Measurements from ENCODE around the gene WBP2. TPM values are rescaled to one million over a fixed set of nuclear protein-coding genes. Genes with fewer than 3 reads are reported as not detected.
"Not testable (repeated sequence)": the region's sequence is repeated elsewhere in the genome, so short reads cannot be mapped to it uniquely, and the experiment has no call there.

WBP2 gene
- total and polyA plus RNA-seq, 2 donors, result 16.2 to 142 TPM

DNA sequence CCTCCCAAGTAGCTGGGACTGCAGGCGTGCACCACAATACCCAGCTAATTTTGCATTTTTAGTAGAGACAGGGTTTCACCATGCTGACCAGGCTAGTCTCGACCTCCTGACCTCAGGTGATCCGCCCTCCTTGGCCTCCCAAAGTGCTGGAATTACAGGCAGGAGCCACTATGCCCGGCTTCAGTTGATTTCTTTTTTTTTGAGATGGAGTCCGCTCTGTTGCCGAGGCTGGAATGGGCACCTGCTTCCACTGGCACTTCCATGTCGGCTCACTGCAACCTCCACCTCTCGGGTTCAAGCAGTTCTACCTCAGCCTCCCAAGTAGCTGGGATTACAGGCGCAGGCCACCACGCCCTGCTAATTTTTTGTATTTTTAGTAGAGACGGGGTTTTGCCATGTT, 44.4 kb downstream of the WBP2 start:
- not testable (repeated sequence) for DNase-seq (ENCODE audit: extremely low spot score); H3K36me3 ChIP-seq (ENCODE audit: insufficient read depth); H3K27ac ChIP-seq (ENCODE audit: low read depth); H3K4me3 ChIP-seq (ENCODE audit: low read depth, low read length); H3K4me1 ChIP-seq (ENCODE audit: insufficient read depth)
- 95% methylated on average over 11 of the region's 11 CpGs for WGBS

- no peak for DNase-seq (ENCODE audit: extremely low spot score)
- no peaks in the 10 kb centered on the region for H3K4me1 ChIP-seq (ENCODE audit: insufficient read depth)
- no peak overlapping the region for H3K4me3 ChIP-seq (ENCODE audit: low read depth, low read length)
- no peak overlapping the region for H3K27ac ChIP-seq (ENCODE audit: low read depth)
- peaks cover 10% of the 10 kb centered on the region for H3K36me3 ChIP-seq (ENCODE audit: insufficient read depth)
- 96% methylated on average over 5 of the region's 5 CpGs for WGBS
Measured at GRCh38 chr17:75810216-75810615, 44.9 kb downstream of the WBP2 start.

GRCh38 chr17:75809631-75810111, 45.5 kb downstream of the WBP2 start:
- H3K4me3 ChIP-seq (ENCODE audit: low read depth, low read length), result no peak overlapping the region

GRCh38 chr17:75808905-75809621, 46.1 kb downstream of the WBP2 start:
- WGBS, result 69% methylated on average over 18 of the region's 18 CpGs
- no peak for DNase-seq (ENCODE audit: extremely low spot score)
- Histone ChIP-seq H3K4me3 (ENCODE audit: low read depth, low read length) (no peak overlapping the region), H3K27ac (ENCODE audit: low read depth) (peak overlapping the region; percentile 34), H3K4me1 (ENCODE audit: insufficient read depth) (no peaks in the 10 kb centered on the region), H3K36me3 (ENCODE audit: insufficient read depth) (peaks cover 6% of the 10 kb centered on the region)

More at GRCh38 chr17:75809631-75810111, 45.5 kb downstream of the WBP2 start:
- Histone ChIP-seq H3K36me3 (ENCODE audit: insufficient read depth) (peaks cover 6% of the 10 kb centered on the region), H3K4me1 (ENCODE audit: insufficient read depth) (no peaks in the 10 kb centered on the region), H3K27ac (ENCODE audit: low read depth) (no peak overlapping the region)
- no peak for DNase-seq (ENCODE audit: extremely low spot score)
- 91% methylated on average over 24 of the region's 24 CpGs for WGBS

DNA sequence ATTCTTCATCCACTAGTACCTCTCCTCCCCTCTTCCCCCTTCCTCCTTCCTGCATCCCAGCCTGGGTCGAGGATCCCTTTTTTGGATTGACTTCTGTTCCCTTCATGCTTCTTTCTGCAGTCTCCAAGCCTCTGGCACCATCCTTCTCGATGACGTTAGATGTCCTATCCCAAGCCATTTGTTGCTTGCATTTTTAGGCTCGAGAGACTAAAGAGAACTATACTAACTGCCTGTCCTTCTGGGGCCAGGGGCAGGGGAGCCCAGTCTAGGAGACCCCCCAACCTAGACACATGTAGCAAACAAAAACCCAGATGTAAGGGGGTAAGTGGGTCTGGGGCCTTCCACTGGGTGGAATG, 46.6 kb downstream of the WBP2 start:
- Histone ChIP-seq H3K36me3 (ENCODE audit: insufficient read depth) (peaks cover 6% of the 10 kb centered on the region), H3K4me3 (ENCODE audit: low read depth, low read length) (no peak overlapping the region), H3K27ac (ENCODE audit: low read depth) (peak overlapping the region; percentile 34), H3K4me1 (ENCODE audit: insufficient read depth) (no peaks in the 10 kb centered on the region)
- WGBS, result 69% methylated on average over 4 of the region's 4 CpGs
- DNase-seq (ENCODE audit: extremely low spot score), result no peak

GRCh38 chr17:75807861-75808260, 47.3 kb downstream of the WBP2 start:
- Histone ChIP-seq H3K4me1 (ENCODE audit: insufficient read depth) (no peaks in the 10 kb centered on the region), H3K4me3 (ENCODE audit: low read depth, low read length) (no peak overlapping the region), H3K36me3 (ENCODE audit: insufficient read depth) (peaks cover 6% of the 10 kb centered on the region), H3K27ac (ENCODE audit: low read depth) (no peak overlapping the region)
- WGBS, result 92% methylated on average over 3 of the region's 3 CpGs
- no peak for DNase-seq (ENCODE audit: extremely low spot score)

GRCh38 chr17:75806822-75807500, 48.2 kb downstream of the WBP2 start:
- Histone ChIP-seq H3K36me3 (ENCODE audit: insufficient read depth) (no peaks in the 10 kb centered on the region), H3K4me3 (ENCODE audit: low read depth, low read length) (no peak overlapping the region), H3K4me1 (ENCODE audit: insufficient read depth) (no peaks in the 10 kb centered on the region), H3K27ac (ENCODE audit: low read depth) (no peak overlapping the region)
- DNase-seq (ENCODE audit: extremely low spot score), result no peak
- 84% methylated on average over 4 of the region's 4 CpGs for WGBS

GRCh38 chr17:75803883-75804282, 51.3 kb downstream of the WBP2 start:
- no peak for DNase-seq (ENCODE audit: extremely low spot score)
- H3K4me1 ChIP-seq (ENCODE audit: insufficient read depth), result no peaks in the 10 kb centered on the region

DNA sequence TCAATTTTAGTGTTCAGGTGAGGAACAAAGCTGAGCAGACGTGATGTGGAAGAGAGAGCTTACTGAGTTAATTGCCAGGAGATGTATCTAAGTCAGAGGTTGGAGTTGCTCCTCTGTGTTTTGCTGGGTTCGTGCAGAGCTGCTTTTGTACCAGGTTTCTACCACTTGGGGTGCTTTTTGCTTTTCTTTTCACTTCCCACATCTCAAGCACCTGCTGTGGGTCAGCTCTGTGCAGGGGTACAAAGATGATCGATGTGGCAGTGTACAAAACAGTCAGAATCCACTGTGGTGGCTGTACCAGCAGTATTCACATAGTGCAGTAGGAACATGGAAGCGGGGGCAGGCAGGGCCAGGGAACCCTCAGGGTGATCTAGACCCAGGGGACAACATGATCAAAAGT, 55.7 kb downstream of the WBP2 start:
- Histone ChIP-seq H3K4me1 (ENCODE audit: insufficient read depth) (no peaks in the 10 kb centered on the region), H3K36me3 (ENCODE audit: insufficient read depth) (peaks cover 8% of the 10 kb centered on the region), H3K27ac (ENCODE audit: low read depth) (no peak overlapping the region), H3K4me3 (ENCODE audit: low read depth, low read length) (no peak overlapping the region)
- no peak for DNase-seq (ENCODE audit: extremely low spot score)
- 89% methylated on average over 4 of the region's 4 CpGs for WGBS

More at GRCh38 chr17:75803883-75804282, 51.3 kb downstream of the WBP2 start:
- 93% methylated on average over 1 of the region's 1 CpG for WGBS
- H3K27ac ChIP-seq (ENCODE audit: low read depth), result no peak overlapping the region
- no peaks in the 10 kb centered on the region for H3K36me3 ChIP-seq (ENCODE audit: insufficient read depth)
- no peak overlapping the region for H3K4me3 ChIP-seq (ENCODE audit: low read depth, low read length)

- DNase-seq (ENCODE audit: extremely low spot score), result no peak
- Histone ChIP-seq H3K27ac (ENCODE audit: low read depth) (no peak overlapping the region), H3K36me3 (ENCODE audit: insufficient read depth) (peaks cover 8% of the 10 kb centered on the region), H3K4me1 (ENCODE audit: insufficient read depth) (no peaks in the 10 kb centered on the region), H3K4me3 (ENCODE audit: low read depth, low read length) (no peak overlapping the region)
- 92% methylated on average over 8 of the region's 8 CpGs for WGBS
Measured at GRCh38 chr17:75795820-75796607, 59.1 kb downstream of the WBP2 start.

Other genes with a start within 250 kb of the WBP2 start
- 4.0 TPM for gene SMIM5, start 221.9 kb downstream of the WBP2 start, total RNA-seq
- 3.6 TPM for gene SMIM5, start 221.9 kb downstream of the WBP2 start, polyA plus RNA-seq
- 22.2 TPM for gene RECQL5, start 188.2 kb downstream of the WBP2 start, total RNA-seq
- gene RECQL5, start 188.2 kb downstream of the WBP2 start, polyA plus RNA-seq, result 19.6 TPM
- 37.7 TPM for gene SAP30BP, start 188.0 kb downstream of the WBP2 start, total RNA-seq
- gene SAP30BP, start 188.0 kb downstream of the WBP2 start, polyA plus RNA-seq, result 87.0 TPM
- 22.4 TPM for gene ITGB4, start 133.9 kb downstream of the WBP2 start, total RNA-seq
- 64.8 TPM for gene ITGB4, start 133.9 kb downstream of the WBP2 start, polyA plus RNA-seq
- gene GALK1, start 90.1 kb downstream of the WBP2 start, total RNA-seq, result 11.3 TPM
- 43.0 TPM for gene GALK1, start 90.1 kb downstream of the WBP2 start, polyA plus RNA-seq
- gene UNK, start 70.5 kb downstream of the WBP2 start, total RNA-seq, result 58.1 TPM
- gene UNK, start 70.5 kb downstream of the WBP2 start, polyA plus RNA-seq, result 29.1 TPM
- gene UNC13D, start 10.9 kb downstream of the WBP2 start, total RNA-seq, result 10.6 TPM
- gene UNC13D, start 10.9 kb downstream of the WBP2 start, polyA plus RNA-seq, result 13.0 TPM
- 28.9 TPM for gene TRIM47, start 23.2 kb upstream of the WBP2 start, total RNA-seq
- gene TRIM47, start 23.2 kb upstream of the WBP2 start, polyA plus RNA-seq, result 55.8 TPM
- 15.2 TPM for gene TRIM65, start 41.6 kb upstream of the WBP2 start, total RNA-seq
- 21.5 TPM for gene TRIM65, start 41.6 kb upstream of the WBP2 start, polyA plus RNA-seq
- gene MRPL38, start 49.5 kb upstream of the WBP2 start, total RNA-seq, result 18.3 TPM
- 61.3 TPM for gene MRPL38, start 49.5 kb upstream of the WBP2 start, polyA plus RNA-seq
- 10.7 TPM for gene FBF1, start 85.7 kb upstream of the WBP2 start, total RNA-seq
- 7.9 TPM for gene FBF1, start 85.7 kb upstream of the WBP2 start, polyA plus RNA-seq
- 76.0 TPM for gene ACOX1, start 123.8 kb upstream of the WBP2 start, total RNA-seq
- 15.1 TPM for gene ACOX1, start 123.8 kb upstream of the WBP2 start, polyA plus RNA-seq
- 13.9 TPM for gene TEN1, start 123.9 kb upstream of the WBP2 start, total RNA-seq
- gene TEN1, start 123.9 kb upstream of the WBP2 start, polyA plus RNA-seq, result 16.2 TPM
- 3.5 TPM for gene CDK3, start 145.5 kb upstream of the WBP2 start, total RNA-seq
- 4.9 TPM for gene CDK3, start 145.5 kb upstream of the WBP2 start, polyA plus RNA-seq
- gene EVPL, start 172.0 kb upstream of the WBP2 start, total RNA-seq, result 12.5 TPM
- gene EVPL, start 172.0 kb upstream of the WBP2 start, polyA plus RNA-seq, result 9.0 TPM
- 34.7 TPM for gene SRP68, start 217.2 kb upstream of the WBP2 start, total RNA-seq
- gene SRP68, start 217.2 kb upstream of the WBP2 start, polyA plus RNA-seq, result 54.8 TPM
- gene GALR2, start 219.4 kb upstream of the WBP2 start, total RNA-seq, result not detected
- 0.09 TPM for gene GALR2, start 219.4 kb upstream of the WBP2 start, polyA plus RNA-seq
- gene ZACN, start 223.8 kb upstream of the WBP2 start, total RNA-seq, result not detected
- gene ZACN, start 223.8 kb upstream of the WBP2 start, polyA plus RNA-seq, result 2.2 TPM
- 75.3 TPM for gene EXOC7, start 248.5 kb upstream of the WBP2 start, total RNA-seq
- 74.8 TPM for gene EXOC7, start 248.5 kb upstream of the WBP2 start, polyA plus RNA-seq